IMR-90 (cell line): Measurements from ENCODE around the gene OPALIN. TPM values are rescaled to one million over a fixed set of nuclear protein-coding genes. Genes with fewer than 3 reads are reported as not detected.

ENCODE experiments used
- ATAC-seq: fragments of 200-7000 bp; cut with Tn5 transposase; 2 replicates; pipeline ENCODE4 v1.9.1; 2020; ENCODE audit warnings: low read depth, mild to moderate bottlenecking, moderate library complexity
- BruUV-seq: library from RNA; stranded (reverse); fragments of 400-500 nt; replicated peaks from 2 replicates; lab custom pipeline; 2021; lab: Mats Ljungman, UMichigan
- CTCF ChIA-PET: fragments of 300-600 bp; formaldehyde crosslinking; extraction: SDS; loops from one replicate; lab custom pipeline; 2021; ENCODE audit warnings: antibody characterized with exemption; lab: Yijun Ruan, JAX
- POLR2A ChIA-PET: fragments of 300-600 bp; sonication (Branson Sonifier 250); formaldehyde crosslinking; loops from one replicate; lab custom pipeline; 2022; ENCODE audit warnings: antibody characterized with exemption; ENCODE audit not compliant: unreplicated experiment; lab: Charles Lee
- DNase-seq: peaks from one replicate; pipeline ENCODE4 v3.0.0; 2013
- H2AFZ ChIP-seq: replicated peaks from 2 replicates; pipeline ENCODE3; 2013; ENCODE audit warnings: low read length, mild to moderate bottlenecking; ENCODE audit not compliant: poor library complexity
- H2AK5ac ChIP-seq: 2 replicates; pipeline ENCODE4 v1.6.1; 2013; ENCODE audit warnings: low read depth, low read length, inconsistent platforms
- H2AK9ac ChIP-seq: replicated peaks from 2 replicates; pipeline ENCODE3; 2013; ENCODE audit warnings: mild to moderate bottlenecking, low read depth, low read length, moderate library complexity; ENCODE audit not compliant: poor library complexity
- H2BK120ac ChIP-seq: 2 replicates; pipeline ENCODE4 v1.6.1; 2013; ENCODE audit warnings: low read depth, low read length, inconsistent platforms
- H2BK15ac ChIP-seq: 3 replicates; pipeline ENCODE4 v1.6.1; 2013; ENCODE audit warnings: low read depth, low read length, inconsistent platforms
- H2BK20ac ChIP-seq: 2 replicates; pipeline ENCODE4 v1.6.1; 2013; ENCODE audit warnings: low read depth, mild to moderate bottlenecking, inconsistent platforms, low read length, moderate library complexity
- H2BK5ac ChIP-seq: 2 replicates; pipeline ENCODE4 v1.6.1; 2013; ENCODE audit warnings: mild to moderate bottlenecking, low read depth, low read length, inconsistent platforms; ENCODE audit not compliant: poor library complexity, severe bottlenecking
- H3K14ac ChIP-seq: replicated peaks from 2 replicates; pipeline ENCODE4 v1.6.1; 2013; ENCODE audit warnings: low read depth, low read length, inconsistent platforms
- H3K18ac ChIP-seq: 2 replicates; pipeline ENCODE4 v1.6.1; 2013; ENCODE audit warnings: low read depth, low read length, control low read depth
- H3K23ac ChIP-seq: 2 replicates; pipeline ENCODE4 v1.6.1; 2013; ENCODE audit warnings: low read depth, low read length, inconsistent platforms
- H3K27ac ChIP-seq: 2 replicates; pipeline ENCODE4 v1.5.1; 2013; ENCODE audit warnings: mild to moderate bottlenecking, control low read depth, low read length; ENCODE audit not compliant: insufficient read depth
- H3K27me3 ChIP-seq: 2 replicates; pipeline ENCODE4 v1.6.1; 2013; ENCODE audit warnings: low read length; ENCODE audit not compliant: control insufficient read depth, insufficient read depth
- H3K36me3 ChIP-seq: 2 replicates; pipeline ENCODE4 v1.6.1; 2013; ENCODE audit warnings: low read length, mixed read lengths; ENCODE audit not compliant: control insufficient read depth, insufficient read depth
- H3K4ac ChIP-seq: 2 replicates; pipeline ENCODE4 v1.6.1; 2013; ENCODE audit warnings: low read depth, low read length, inconsistent platforms
- H3K4me1 ChIP-seq: 2 replicates; pipeline ENCODE4 v1.6.1; 2013; ENCODE audit warnings: low read length, mixed read lengths; ENCODE audit not compliant: control insufficient read depth, insufficient read depth
- H3K4me2 ChIP-seq: 2 replicates; pipeline ENCODE4 v1.6.1; 2013; ENCODE audit warnings: low read depth, mild to moderate bottlenecking, control low read depth, low read length, moderate library complexity
- H3K4me3 ChIP-seq: 2 replicates; pipeline ENCODE4 v1.5.1; 2013; ENCODE audit warnings: low read depth, mild to moderate bottlenecking, control low read depth, low read length, moderate library complexity; ENCODE audit not compliant: insufficient read depth
- H3K56ac ChIP-seq: 2 replicates; pipeline ENCODE4 v1.6.1; 2013; ENCODE audit warnings: low read length, inconsistent platforms; ENCODE audit not compliant: insufficient read depth; ENCODE audit errors: extremely low read depth
- H3K79me1 ChIP-seq, 2 experiments: 2 replicates each; pipeline ENCODE4 v1.6.1; 2013; ENCODE audit warnings: low read length in 2 of 2, inconsistent platforms in 1 of 2, low read depth in 1 of 2
- H3K9ac ChIP-seq: 2 replicates; pipeline ENCODE4 v1.6.1; 2013; ENCODE audit warnings: low read depth, low read length, control low read depth
- H3K9me1 ChIP-seq: 2 replicates; pipeline ENCODE4 v1.6.1; 2013; ENCODE audit warnings: low read length, inconsistent platforms; ENCODE audit not compliant: insufficient read depth
- H3K9me3 ChIP-seq: 2 replicates; pipeline ENCODE4 v1.6.1; 2013; ENCODE audit warnings: low read length; ENCODE audit not compliant: control insufficient read depth, insufficient read depth
- H4K20me1 ChIP-seq: 2 replicates; pipeline ENCODE4 v1.6.1; 2013; ENCODE audit warnings: low read length, inconsistent platforms; ENCODE audit not compliant: insufficient read depth
- H4K5ac ChIP-seq: 2 replicates; pipeline ENCODE4 v1.6.1; 2013; ENCODE audit warnings: mild to moderate bottlenecking, low read depth, low read length, control low read depth
- H4K8ac ChIP-seq, 2 experiments: 2 replicates each; pipeline ENCODE4 v1.6.1; 2013; ENCODE audit warnings: low read depth in 2 of 2, low read length in 2 of 2, control low read depth in 1 of 2, inconsistent platforms in 1 of 2
- H4K91ac ChIP-seq: 2 replicates; pipeline ENCODE4 v1.6.1; 2013; ENCODE audit warnings: low read depth, low read length, inconsistent platforms; ENCODE audit not compliant: insufficient read depth
- BHLHE40 ChIP-seq: fragments of 150-350 bp; IDR thresholded peaks from 2 replicates; pipeline ENCODE4 v1.6.1; 2016; ENCODE audit warnings: mild to moderate bottlenecking, low read depth, low read length
- CEBPB ChIP-seq: IDR thresholded peaks from 2 replicates; pipeline ENCODE4 v1.6.1; 2012; ENCODE audit warnings: low read depth, low read length, improper control_type of control experiment
- CHD1 ChIP-seq: IDR thresholded peaks from 2 replicates; pipeline ENCODE4 v1.6.1; 2012; ENCODE audit warnings: low read depth, low read length, improper control_type of control experiment
- MAFK ChIP-seq: IDR thresholded peaks from 2 replicates; pipeline ENCODE4 v1.6.1; 2012; ENCODE audit warnings: low read depth, low read length, improper control_type of control experiment
- MXI1 ChIP-seq: IDR thresholded peaks from 2 replicates; pipeline ENCODE4 v1.6.1; 2012; ENCODE audit warnings: low read depth, mild to moderate bottlenecking, low read length, moderate library complexity, borderline replicate concordance
- RCOR1 ChIP-seq: IDR thresholded peaks from 2 replicates; pipeline ENCODE4 v1.6.1; 2012; ENCODE audit warnings: mild to moderate bottlenecking, low read length, improper control_type of control experiment; ENCODE audit not compliant: insufficient replicate concordance
- RFX5 ChIP-seq: IDR thresholded peaks from 2 replicates; pipeline ENCODE4 v1.8.0; 2012; ENCODE audit warnings: low read depth, mild to moderate bottlenecking, low read length, moderate library complexity
- SMC3 ChIP-seq: fragments of 150-350 bp; IDR thresholded peaks from 2 replicates; pipeline ENCODE4 v1.6.1; 2016; ENCODE audit warnings: low read depth, mild to moderate bottlenecking, antibody characterized with exemption, low read length, moderate library complexity
- WGBS, 2 experiments: methylation state at CpG; one replicate each; pipeline versions ENCODE4 v1.1.5 to v1.1.7; 2013; ENCODE audit warnings: missing lambda C conversion rate in 2 of 2; ENCODE audit not compliant: insufficient read length in 1 of 2; ENCODE audit errors: extremely low coverage in 2 of 2; 5-methylcytosine and 5-hydroxymethylcytosine counted together
- dilution Hi-C: fragments of 300-500 bp; cut with HindIII; formaldehyde crosslinking; loops from one replicate; pipeline ENCODE4 v1.14.3; 2018; ENCODE audit warnings: low sequenced_read_pairs; ENCODE audit not compliant: unreplicated experiment
- in situ Hi-C: fragments of 300-500 bp; cut with MboI; formaldehyde crosslinking; loops from 3 replicates; pipeline ENCODE4 v1.14.3; 2019; ENCODE audit warnings: low sequenced_read_pairs, inconsistent platforms, mixed read lengths
- intact Hi-C: fragments of 100-400 bp; cut with micrococcal nuclease; formaldehyde crosslinking; loops from 2 replicates; pipeline ENCODE4 v1.10.0; 2022
- polyA plus RNA-seq, 3 experiments: library from polyadenylated mRNA; depleted of rRNA; stranded (reverse); fragments of >200 nt; gene quantifications; 2 replicates each; pipeline ENCODE4 v1.2.3, GENCODE V29; 2012; ENCODE audit warnings: low replicate concordance in 1 of 3
- total RNA-seq: library from RNA; depleted of rRNA; stranded (reverse); fragments of >200 nt; gene quantifications from 2 replicates; pipeline ENCODE4 v1.2.3, GENCODE V29; 2012
- TF ChIP-seq, protein P1 (sequence below): conservative IDR thresholded peaks from 2 replicates; pipeline ENCODE4 v1.5.1; 2012; ENCODE audit warnings: mild to moderate bottlenecking, low read depth, low read length, improper control_type of control experiment
- TF ChIP-seq, protein P2 (sequence below): fragments of 150-350 bp; IDR thresholded peaks from 2 replicates; pipeline ENCODE4 v1.6.1; 2016; ENCODE audit warnings: low read depth, mild to moderate bottlenecking, low read length, moderate library complexity, borderline replicate concordance
- TF ChIP-seq, protein P3 (sequence below): fragments of 150-350 bp; IDR thresholded peaks from 2 replicates; pipeline ENCODE4 v1.6.1; 2017; ENCODE audit warnings: mild to moderate bottlenecking, antibody characterized with exemption, low read length, low read depth

OPALIN gene
- total and polyA plus RNA-seq, 2 of the 4 experiments (the other 2 are of a cell fraction) = not detected

DNA sequence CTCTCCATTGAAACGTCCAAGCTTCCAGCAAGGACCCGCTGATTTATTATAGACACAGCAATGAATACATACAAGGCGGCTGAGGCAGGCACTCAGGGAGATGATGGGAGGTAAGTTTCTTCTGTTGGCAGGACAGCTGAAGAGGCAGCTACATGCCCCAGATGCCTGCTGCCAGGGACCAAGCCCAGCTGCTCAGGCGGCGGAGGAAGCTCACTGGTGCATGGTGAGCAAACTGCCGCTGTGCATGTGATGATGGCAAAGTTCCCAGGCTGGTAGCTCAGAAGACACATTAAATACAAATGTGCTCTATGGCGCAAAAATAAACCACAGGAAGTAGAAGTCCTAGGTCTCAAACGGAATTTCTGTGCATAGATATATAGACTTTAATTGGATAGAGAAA lies 52.3 kb downstream of the OPALIN start:
- CTCF ChIA-PET = no interaction called here
- Histone ChIP-seq H2BK120ac (no peak overlapping the region), H3K79me1 (no peaks in the 10 kb centered on the region), H3K18ac (no peak overlapping the region), H2AK9ac (no peak overlapping the region), H3K9me3 (no peaks in the 10 kb centered on the region), H3K23ac (no peak overlapping the region), H4K20me1 (no peaks in the 10 kb centered on the region), H4K5ac (no peak overlapping the region), H3K4me3 (no peak overlapping the region), H2BK15ac (no peak overlapping the region), H2AFZ (no peak overlapping the region), H3K4me1 (no peaks in the 10 kb centered on the region), H3K56ac (no peak overlapping the region), H3K4me2 (no peak overlapping the region), H4K91ac (no peak overlapping the region), H2BK20ac (no peak overlapping the region), H3K9me1 (no peaks in the 10 kb centered on the region), H2AK5ac (no peak overlapping the region), H3K27ac (no peak overlapping the region), H3K14ac (no peak overlapping the region), H3K36me3 (no peaks in the 10 kb centered on the region), H3K9ac (no peak overlapping the region), H2BK5ac (no peak overlapping the region), H4K8ac (no peak overlapping the region), H3K4ac (no peak overlapping the region), H3K27me3 (no peaks in the 10 kb centered on the region)
- ATAC-seq = no peak
- no peak for TF ChIP-seq CEBPB
- TF ChIP-seq, protein P1, sequence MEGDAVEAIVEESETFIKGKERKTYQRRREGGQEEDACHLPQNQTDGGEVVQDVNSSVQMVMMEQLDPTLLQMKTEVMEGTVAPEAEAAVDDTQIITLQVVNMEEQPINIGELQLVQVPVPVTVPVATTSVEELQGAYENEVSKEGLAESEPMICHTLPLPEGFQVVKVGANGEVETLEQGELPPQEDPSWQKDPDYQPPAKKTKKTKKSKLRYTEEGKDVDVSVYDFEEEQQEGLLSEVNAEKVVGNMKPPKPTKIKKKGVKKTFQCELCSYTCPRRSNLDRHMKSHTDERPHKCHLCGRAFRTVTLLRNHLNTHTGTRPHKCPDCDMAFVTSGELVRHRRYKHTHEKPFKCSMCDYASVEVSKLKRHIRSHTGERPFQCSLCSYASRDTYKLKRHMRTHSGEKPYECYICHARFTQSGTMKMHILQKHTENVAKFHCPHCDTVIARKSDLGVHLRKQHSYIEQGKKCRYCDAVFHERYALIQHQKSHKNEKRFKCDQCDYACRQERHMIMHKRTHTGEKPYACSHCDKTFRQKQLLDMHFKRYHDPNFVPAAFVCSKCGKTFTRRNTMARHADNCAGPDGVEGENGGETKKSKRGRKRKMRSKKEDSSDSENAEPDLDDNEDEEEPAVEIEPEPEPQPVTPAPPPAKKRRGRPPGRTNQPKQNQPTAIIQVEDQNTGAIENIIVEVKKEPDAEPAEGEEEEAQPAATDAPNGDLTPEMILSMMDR = no peak
- no peak for TF ChIP-seq BHLHE40
- TF ChIP-seq CHD1 = no peak
- TF ChIP-seq, protein P2, sequence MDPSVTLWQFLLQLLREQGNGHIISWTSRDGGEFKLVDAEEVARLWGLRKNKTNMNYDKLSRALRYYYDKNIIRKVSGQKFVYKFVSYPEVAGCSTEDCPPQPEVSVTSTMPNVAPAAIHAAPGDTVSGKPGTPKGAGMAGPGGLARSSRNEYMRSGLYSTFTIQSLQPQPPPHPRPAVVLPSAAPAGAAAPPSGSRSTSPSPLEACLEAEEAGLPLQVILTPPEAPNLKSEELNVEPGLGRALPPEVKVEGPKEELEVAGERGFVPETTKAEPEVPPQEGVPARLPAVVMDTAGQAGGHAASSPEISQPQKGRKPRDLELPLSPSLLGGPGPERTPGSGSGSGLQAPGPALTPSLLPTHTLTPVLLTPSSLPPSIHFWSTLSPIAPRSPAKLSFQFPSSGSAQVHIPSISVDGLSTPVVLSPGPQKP = no peak
- no peak for TF ChIP-seq MXI1
- no peak for TF ChIP-seq RFX5
- TF ChIP-seq RCOR1 = no peak
- TF ChIP-seq, protein P3, sequence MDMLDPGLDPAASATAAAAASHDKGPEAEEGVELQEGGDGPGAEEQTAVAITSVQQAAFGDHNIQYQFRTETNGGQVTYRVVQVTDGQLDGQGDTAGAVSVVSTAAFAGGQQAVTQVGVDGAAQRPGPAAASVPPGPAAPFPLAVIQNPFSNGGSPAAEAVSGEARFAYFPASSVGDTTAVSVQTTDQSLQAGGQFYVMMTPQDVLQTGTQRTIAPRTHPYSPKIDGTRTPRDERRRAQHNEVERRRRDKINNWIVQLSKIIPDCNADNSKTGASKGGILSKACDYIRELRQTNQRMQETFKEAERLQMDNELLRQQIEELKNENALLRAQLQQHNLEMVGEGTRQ = no peak
- TF ChIP-seq SMC3 = no peak
- no peak for TF ChIP-seq MAFK
- POLR2A ChIA-PET = no interaction called here
- no peak for DNase-seq
- intact Hi-C loops (no loop called here), in situ Hi-C loops (no loop called here), dilution Hi-C loops (no loop called here)
- no CpG with 5 or more reads among the region's 8 CpGs for WGBS, 2 experiments
- no TSS peak for BruUV-seq
